Adrenal gland (tissue), 12 donors: ENCODE results near the gene NEU1. TPM values are rescaled to one million over a fixed set of nuclear protein-coding genes. Genes with fewer than 3 reads are reported as not detected.

Experiments used
- DNase-seq, 7 donors: peaks; one replicate each; pipeline ENCODE4 v3.0.0-alpha.2; 2019 to 2020
- H3K27ac ChIP-seq, 5 donors: fragments of 200-600 bp; sonication (generic) in 4 of 5; 1 replicate in 3 of 5; 2 replicates in 2 of 5; pipeline versions ENCODE4 v1.5.1 to v1.8.0; 2016 to 2020; ENCODE audit warnings: mild to moderate bottlenecking in 1 of 5
- H3K27me3 ChIP-seq: fragments of 200-600 bp; 2 replicates; pipeline ENCODE4 v1.8.0; 2021
- H3K36me3 ChIP-seq, 2 donors: fragments of 200-600 bp; replicated peaks in 1 of 2; 1 replicate in 1 of 2; 2 replicates in 1 of 2; pipeline versions ENCODE4 v1.5.1 to v1.8.0; 2018 to 2022
- H3K4me1 ChIP-seq, 2 donors: fragments of 200-600 bp; replicated peaks in 1 of 2; 1 replicate in 1 of 2; 2 replicates in 1 of 2; pipeline versions ENCODE4 v1.5.1 to v1.8.0; 2018 to 2021
- H3K4me3 ChIP-seq, 4 donors: fragments of 200-600 bp; sonication (generic) in 3 of 4; one replicate each; pipeline ENCODE4 v1.5.1; 2016 to 2018
- H3K9me3 ChIP-seq, 3 donors: fragments of 200-600 bp; sonication (generic) in 1 of 3; replicated peaks in 1 of 3; 1 replicate in 2 of 3; 2 replicates in 1 of 3; pipeline versions ENCODE4 v1.5.1 to v1.8.0; 2016 to 2021
- POLR2A ChIP-seq, 2 donors: fragments of 450-650 bp; IDR thresholded peaks; one replicate each; pipeline ENCODE4 v1.6.1; 2017; ENCODE audit warnings: antibody characterized with exemption in 2 of 2, mild to moderate bottlenecking in 2 of 2, moderate library complexity in 1 of 2
- whole genome bisulfite sequencing, 4 donors: extraction: QIAGEN DNeasy Blood & Tissue Kit in 2 of 4; methylation state at CpG; one replicate each; pipeline versions ENCODE4 v1.1.5 to v1.1.7; 2013 to 2017; 5-methylcytosine and 5-hydroxymethylcytosine counted together
- intact Hi-C, 2 donors: fragments of 100-400 bp; cut with DNase I; formaldehyde crosslinking; loops; one replicate each; pipeline versions ENCODE4 v1.14.1 to v1.15.0; 2022 to 2023
- polyA plus RNA-seq, 3 donors: library from polyadenylated mRNA; stranded (reverse); fragments of 200-250 nt in 2 of 3; fragments of 350-450 nt in 1 of 3; fragmentation: Illumina TruSeq in 1 of 3; extraction: RNeasy Lipid Tissue Mini Kit (QIAGEN cat#74804) in 1 of 3; gene quantifications; one replicate each; pipeline ENCODE4 v1.2.3, GENCODE V29; 2013 to 2014
- total RNA-seq, 9 donors: library from RNA; depleted of rRNA in 4 of 9; stranded (reverse); fragments of >200 nt in 4 of 9; fragments of 120-200 nt in 1 of 9; fragmentation: NEBNext Ultra II Directional in 1 of 9; extraction: Animal tissue kit (Norgen Biotek cat#: 25700) in 1 of 9; gene quantifications; one replicate each; pipeline versions ENCODE4 v1.1.0 to v1.2.4, GENCODE V29; 2013 to 2023
- TF ChIP-seq, protein P1 (sequence below), 6 experiments: fragments of 450-650 bp in 4 of 6; fragments of 200-600 bp in 2 of 6; sonication (generic) in 1 of 6; IDR thresholded peaks; 1 replicate in 5 of 6; 2 replicates in 1 of 6; pipeline versions ENCODE4 v1.5.1 to v1.8.0; 2016 to 2021; ENCODE audit warnings: antibody characterized with exemption in 6 of 6, mild to moderate bottlenecking in 2 of 6, moderate library complexity in 1 of 6
- donor health status: healthy with polysubstance abuse.
- donor health status: Bipolar disorder and iron deficiency.
- donor health status: DM: yes; HTN: yes; CAD: no.
- donor health status: DM: no; HTN: no; CAD: no.
- donor health status: DM: no; HTN: no; CAD: no.
- donor health status: DM: yes; HTN: yes; CAD: no.

Gene NEU1
- total and polyA plus RNA-seq, 12 donors, result 57.8 to 178 (median 108) TPM

DNA sequence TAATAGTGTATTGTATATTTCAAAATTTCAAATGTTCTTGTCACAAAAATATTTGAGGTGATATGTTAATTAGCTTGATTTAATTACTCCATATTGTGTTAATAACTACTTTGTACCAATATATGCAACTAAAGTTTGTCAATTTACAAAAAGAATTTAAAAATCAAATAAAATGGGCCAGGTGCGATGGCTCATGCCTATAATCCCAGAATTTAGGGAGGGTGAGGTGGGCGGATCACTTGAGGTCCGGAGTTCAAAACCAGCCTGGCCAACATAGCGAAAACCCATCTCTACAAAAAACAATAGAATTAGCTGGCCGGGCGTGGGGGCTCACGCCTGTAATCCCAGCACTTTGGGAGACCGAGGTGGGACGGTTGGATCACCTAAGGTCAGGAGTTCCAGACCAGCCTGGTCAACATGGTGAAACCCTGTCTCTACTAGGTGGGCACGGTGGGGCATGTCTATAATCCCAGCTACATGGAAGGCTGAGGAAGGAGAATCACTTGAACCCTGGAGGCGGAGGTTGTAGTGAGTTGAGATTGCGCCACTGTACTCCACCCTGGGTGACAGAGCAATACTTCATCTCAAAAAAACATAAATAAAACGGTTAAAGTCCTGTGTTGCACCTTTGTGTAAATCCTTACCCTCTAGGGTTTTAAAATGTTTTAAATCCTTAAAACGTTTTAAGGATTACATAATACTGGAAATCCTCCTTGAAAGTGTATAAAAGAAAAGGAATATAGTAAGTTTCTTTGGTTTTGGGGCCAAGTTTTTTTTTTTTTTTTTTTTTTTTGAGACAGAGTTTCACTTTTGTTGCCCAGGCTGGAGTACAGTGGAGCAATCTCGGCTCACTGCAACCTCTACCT lies 31.0 kb downstream of the NEU1 start:
- 67 to 75% (median 74%) methylated on average over 15 of the region's 15 CpGs for WGBS, 4 donors
- intact Hi-C loops, result loop anchor here in 1 of 2 donors (10.0 kb wide), 1 partner anchor 147 kb away; the partner anchor contains the start of gene LY6G5C

DNA sequence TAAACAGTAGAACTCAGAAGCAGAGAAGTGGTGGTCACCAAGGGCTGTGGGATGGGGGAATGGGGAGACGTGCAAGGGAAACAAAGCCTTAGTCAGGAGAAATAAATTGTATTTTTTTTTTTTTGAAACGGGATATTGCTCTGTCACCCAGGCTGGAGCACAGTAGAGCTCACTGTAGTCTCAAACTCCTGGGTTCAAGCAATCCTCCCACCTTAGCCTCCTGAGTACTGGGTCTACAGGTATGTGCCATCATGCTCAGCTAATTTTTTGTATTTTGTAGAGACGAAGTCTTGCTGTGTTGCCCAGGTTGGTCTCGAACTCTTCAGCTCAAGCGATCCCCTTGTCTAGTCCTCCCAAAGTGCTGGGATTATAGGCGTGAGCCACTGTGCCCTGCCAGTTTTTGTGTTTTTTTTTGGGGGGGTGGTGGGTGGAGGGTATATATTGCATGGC lies 31.7 kb downstream of the NEU1 start:
- TF ChIP-seq POLR2A (IDR thresholded peaks at IDR 0.05), result no peak
- TF ChIP-seq, protein P1, sequence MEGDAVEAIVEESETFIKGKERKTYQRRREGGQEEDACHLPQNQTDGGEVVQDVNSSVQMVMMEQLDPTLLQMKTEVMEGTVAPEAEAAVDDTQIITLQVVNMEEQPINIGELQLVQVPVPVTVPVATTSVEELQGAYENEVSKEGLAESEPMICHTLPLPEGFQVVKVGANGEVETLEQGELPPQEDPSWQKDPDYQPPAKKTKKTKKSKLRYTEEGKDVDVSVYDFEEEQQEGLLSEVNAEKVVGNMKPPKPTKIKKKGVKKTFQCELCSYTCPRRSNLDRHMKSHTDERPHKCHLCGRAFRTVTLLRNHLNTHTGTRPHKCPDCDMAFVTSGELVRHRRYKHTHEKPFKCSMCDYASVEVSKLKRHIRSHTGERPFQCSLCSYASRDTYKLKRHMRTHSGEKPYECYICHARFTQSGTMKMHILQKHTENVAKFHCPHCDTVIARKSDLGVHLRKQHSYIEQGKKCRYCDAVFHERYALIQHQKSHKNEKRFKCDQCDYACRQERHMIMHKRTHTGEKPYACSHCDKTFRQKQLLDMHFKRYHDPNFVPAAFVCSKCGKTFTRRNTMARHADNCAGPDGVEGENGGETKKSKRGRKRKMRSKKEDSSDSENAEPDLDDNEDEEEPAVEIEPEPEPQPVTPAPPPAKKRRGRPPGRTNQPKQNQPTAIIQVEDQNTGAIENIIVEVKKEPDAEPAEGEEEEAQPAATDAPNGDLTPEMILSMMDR (IDR thresholded peaks at IDR 0.05), result no peak
- H3K9me3 ChIP-seq, result no peaks in the 10 kb centered on the region
- no peaks in the 10 kb centered on the region for H3K27me3 ChIP-seq
- H3K4me1 ChIP-seq, result peaks cover 6 to 28% of the 10 kb centered on the region in 2 donors
- H3K36me3 ChIP-seq, result no peaks in the 10 kb centered on the region
- intact Hi-C loops, result loop anchor here in 1 of 2 donors (10.0 kb wide), 1 partner anchor 146 kb away; the partner anchor contains the start of gene LY6G5C
- peak overlapping the region; percentile 21 to 96 (median 73) for H3K27ac ChIP-seq
- peak in 1 of 7 donors; percentile 60 for DNase-seq
- H3K4me3 ChIP-seq, result peak overlapping the region in 2 of 4 donors; percentile 43 to 80
- 30 to 39% (median 36%) methylated on average over 6 of the region's 6 CpGs for WGBS, 4 donors

More for the DNA sequence above, 31.0 kb downstream of the NEU1 start:
- peak in 1 of 7 donors; percentile 71 for DNase-seq
- no peak for TF ChIP-seq POLR2A (IDR thresholded peaks at IDR 0.05)
- TF ChIP-seq, protein P1 (IDR thresholded peaks at IDR 0.05), result no peak
- Histone ChIP-seq H3K36me3 (no peaks in the 10 kb centered on the region), H3K9me3 (no peaks in the 10 kb centered on the region), H3K4me3 (peak overlapping the region in 1 of 4 donors; percentile 80), H3K4me1 (peaks cover 7 to 28% of the 10 kb centered on the region in 2 donors), H3K27me3 (no peaks in the 10 kb centered on the region), H3K27ac (peak overlapping the region; percentile 18 to 96 (median 51))

DNA sequence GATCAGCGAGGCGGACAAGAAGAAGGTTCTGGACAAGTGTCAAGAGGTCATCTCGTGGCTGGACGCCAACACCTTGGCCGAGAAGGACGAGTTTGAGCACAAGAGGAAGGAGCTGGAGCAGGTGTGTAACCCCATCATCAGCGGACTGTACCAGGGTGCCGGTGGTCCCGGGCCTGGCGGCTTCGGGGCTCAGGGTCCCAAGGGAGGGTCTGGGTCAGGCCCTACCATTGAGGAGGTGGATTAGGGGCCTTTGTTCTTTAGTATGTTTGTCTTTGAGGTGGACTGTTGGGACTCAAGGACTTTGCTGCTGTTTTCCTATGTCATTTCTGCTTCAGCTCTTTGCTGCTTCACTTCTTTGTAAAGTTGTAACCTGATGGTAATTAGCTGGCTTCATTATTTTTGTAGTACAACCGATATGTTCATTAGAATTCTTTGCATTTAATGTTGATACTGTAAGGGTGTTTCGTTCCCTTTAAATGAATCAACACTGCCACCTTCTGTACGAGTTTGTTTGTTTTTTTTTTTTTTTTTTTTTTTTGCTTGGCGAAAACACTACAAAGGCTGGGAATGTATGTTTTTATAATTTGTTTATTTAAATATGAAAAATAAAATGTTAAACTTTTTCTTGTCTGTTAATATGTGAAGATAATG lies 32.9 kb downstream of the NEU1 start:
- peaks cover 6 to 27% of the 10 kb centered on the region in 2 donors for H3K4me1 ChIP-seq
- 0 to 2% (median 0%) methylated on average over 10 to 15 of the region's 15 CpGs for WGBS, 4 donors
- H3K27ac ChIP-seq, result peak overlapping the region in 4 of 5 donors; percentile 60 to 96 (median 76)
- no peak for TF ChIP-seq POLR2A (IDR thresholded peaks at IDR 0.05)
- TF ChIP-seq, protein P1 (IDR thresholded peaks at IDR 0.05), result peak; percentile 21 to 81 (median 40)
- intact Hi-C loops, result loop anchor here in 1 of 2 donors (10.0 kb wide), 1 partner anchor 145 kb away; the partner anchor contains the start of gene LY6G5C
- no peaks in the 10 kb centered on the region for H3K27me3 ChIP-seq
- no peaks in the 10 kb centered on the region for H3K36me3 ChIP-seq
- peak overlapping the region in 2 of 4 donors; percentile 43 to 80 for H3K4me3 ChIP-seq
- no peaks in the 10 kb centered on the region for H3K9me3 ChIP-seq
- DNase-seq, result peak in 2 of 7 donors; percentile 46 to 70
